HG02852 (cell line): ENCODE measurements around the gene CDKN2B.
"Not testable (repeated sequence)": the region's sequence is repeated elsewhere in the genome, so short reads cannot be mapped to it uniquely, and the experiment has no call there.

Experiments
- ATAC-seq: cut with Tn5 transposase; IDR thresholded peaks from one replicate; pipeline ENCODE4 v1.9.1; 2021; ENCODE audit warnings: mild to moderate bottlenecking, moderate library complexity; ENCODE audit not compliant: unreplicated experiment

Gene CDKN2B

GRCh38 chr9:22008717-22009505 is at the start of gene CDKN2B:
CDKN2B (minus strand) TSS chr9:22009305; CDS start chr9:22008953, 352 bp downstream.
- ATAC-seq: peak; percentile 91

- ATAC-seq: not testable (repeated sequence)
Measured at GRCh38 chr9:22057972-22058371, 48.9 kb upstream of the CDKN2B start.

GRCh38 chr9:22056402-22056801 is 47.3 kb upstream of the CDKN2B start:
- no peak for ATAC-seq

- no peak for ATAC-seq
Measured at GRCh38 chr9:22055090-22055489, 46.0 kb upstream of the CDKN2B start.

- ATAC-seq: no peak
Measured at GRCh38 chr9:22054529-22054928, 45.4 kb upstream of the CDKN2B start.

GRCh38 chr9:22054076-22054475 is 45.0 kb upstream of the CDKN2B start:
- no peak for ATAC-seq

- ATAC-seq: no peak
Measured at GRCh38 chr9:22053178-22053577, 44.1 kb upstream of the CDKN2B start.

- peak; percentile 56 for ATAC-seq
Measured at GRCh38 chr9:22052376-22052945, 43.4 kb upstream of the CDKN2B start.

GRCh38 chr9:22050924-22051323 is 41.8 kb upstream of the CDKN2B start:
- peak; percentile 74 for ATAC-seq

GRCh38 chr9:22049411-22049810 is 40.3 kb upstream of the CDKN2B start:
- no peak for ATAC-seq

GRCh38 chr9:22047596-22047995 is 38.5 kb upstream of the CDKN2B start:
- no peak for ATAC-seq

- ATAC-seq: no peak
Measured at GRCh38 chr9:22046243-22046885, 37.3 kb upstream of the CDKN2B start.

GRCh38 chr9:22045423-22045822 is 36.3 kb upstream of the CDKN2B start:
- ATAC-seq: no peak

- no peak for ATAC-seq
Measured at GRCh38 chr9:22044583-22044982, 35.5 kb upstream of the CDKN2B start.

GRCh38 chr9:22043928-22044327 is 34.8 kb upstream of the CDKN2B start:
- no peak for ATAC-seq

- no peak for ATAC-seq
Measured at GRCh38 chr9:22041775-22042174, 32.7 kb upstream of the CDKN2B start.

- ATAC-seq: no peak
Measured at GRCh38 chr9:22041344-22041743, 32.2 kb upstream of the CDKN2B start.

GRCh38 chr9:22040760-22041159 is 31.7 kb upstream of the CDKN2B start:
- no peak for ATAC-seq

- ATAC-seq: no peak
Measured at GRCh38 chr9:22039258-22039657, 30.2 kb upstream of the CDKN2B start.

GRCh38 chr9:22037954-22038690 is 29.0 kb upstream of the CDKN2B start:
- ATAC-seq: peak; percentile 46

- no peak for ATAC-seq
Measured at GRCh38 chr9:22036866-22037626, 27.9 kb upstream of the CDKN2B start.
